ENCODE results near the gene PPM1J.

PPM1J gene

GRCh38 chr1:112702420-112703261, 12.5 kb downstream of the PPM1J start:
- no peak for DNase-seq

GRCh38 chr1:112702067-112702395, 13.1 kb downstream of the PPM1J start:
- no peak for DNase-seq

GRCh38 chr1:112701227-112702066, 13.7 kb downstream of the PPM1J start:
- DNase-seq, result no peak

- DNase-seq, result peak; percentile 22
These were observed 14.6 kb downstream of the PPM1J start for GRCh38 chr1:112700290-112701226.

GRCh38 chr1:112699425-112700144, 15.5 kb downstream of the PPM1J start:
- DNase-seq, result no peak

- DNase-seq, result peak; percentile 8
These were observed 16.5 kb downstream of the PPM1J start for GRCh38 chr1:112698366-112699310.

- no peak for DNase-seq
These were observed 17.3 kb downstream of the PPM1J start for GRCh38 chr1:112697781-112698201.

GRCh38 chr1:112696578-112697314, 18.4 kb downstream of the PPM1J start:
- DNase-seq, result no peak

GRCh38 chr1:112695276-112695675, 19.9 kb downstream of the PPM1J start:
- DNase-seq, result no peak

- no peak for DNase-seq
These were observed 20.7 kb downstream of the PPM1J start for GRCh38 chr1:112694363-112694929.

- no peak for DNase-seq
These were observed 21.3 kb downstream of the PPM1J start for GRCh38 chr1:112693821-112694220.

GRCh38 chr1:112692681-112693080, 22.5 kb downstream of the PPM1J start:
- DNase-seq, result no peak

GRCh38 chr1:112689842-112690237, 25.3 kb downstream of the PPM1J start:
- DNase-seq, result no peak

- no peak for DNase-seq
These were observed 25.8 kb downstream of the PPM1J start for GRCh38 chr1:112689196-112689841.

- no peak for DNase-seq
These were observed 26.3 kb downstream of the PPM1J start for GRCh38 chr1:112688781-112689193.

GRCh38 chr1:112687785-112688496, 27.2 kb downstream of the PPM1J start:
- no peak for DNase-seq

GRCh38 chr1:112687361-112687760, 27.8 kb downstream of the PPM1J start:
- no peak for DNase-seq

GRCh38 chr1:112686835-112687234, 28.3 kb downstream of the PPM1J start:
- no peak for DNase-seq

GRCh38 chr1:112686417-112686816, 28.7 kb downstream of the PPM1J start:
- no peak for DNase-seq
